ENCODE results near the gene SMARCA2.

The SMARCA2 gene

DNA sequence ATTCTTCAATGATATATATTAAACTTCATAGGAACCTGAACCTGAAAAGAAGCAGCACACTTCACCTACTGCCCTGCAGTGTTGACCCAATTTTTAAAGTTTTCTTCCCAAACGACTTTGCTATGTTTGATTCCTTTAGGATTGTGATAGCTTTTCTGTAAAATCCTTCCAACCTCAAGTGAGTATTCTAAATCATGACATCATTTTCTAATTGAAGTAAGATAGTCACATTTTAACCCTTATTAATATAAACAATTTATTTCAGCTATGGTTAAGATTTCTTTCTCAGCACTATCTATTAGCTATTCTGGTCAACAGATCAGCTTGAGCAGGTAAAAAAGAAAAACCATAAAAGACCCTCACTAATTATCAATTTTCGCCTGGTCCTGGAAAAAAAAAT, 162.0 kb downstream of the SMARCA2 start:
- Histone ChIP-seq H3K27me3 (ENCODE audit: control insufficient read depth, insufficient read depth, low read length) (no peaks in the 10 kb centered on the region), H3K4me1 (ENCODE audit: control insufficient read depth, insufficient read depth, low read length) (peaks cover 40% of the 10 kb centered on the region), H3K4me3 (ENCODE audit: low read depth, low read length) (no peak overlapping the region), H3K9me3 (ENCODE audit: control insufficient read depth, insufficient read depth, low read length) (no peaks in the 10 kb centered on the region), H3K9ac (ENCODE audit: low read depth, low read length) (no peak overlapping the region), H3K27ac (ENCODE audit: low read depth, low read length) (no peak overlapping the region), H3K36me3 (ENCODE audit: control insufficient read depth, insufficient read depth, low read length) (no peaks in the 10 kb centered on the region)

- Histone ChIP-seq H3K27ac (ENCODE audit: low read depth, low read length) (no peak overlapping the region), H3K9ac (ENCODE audit: low read depth, low read length) (no peak overlapping the region), H3K27me3 (ENCODE audit: control insufficient read depth, insufficient read depth, low read length) (no peaks in the 10 kb centered on the region), H3K9me3 (ENCODE audit: control insufficient read depth, insufficient read depth, low read length) (no peaks in the 10 kb centered on the region), H3K36me3 (ENCODE audit: control insufficient read depth, insufficient read depth, low read length) (no peaks in the 10 kb centered on the region), H3K4me3 (ENCODE audit: low read depth, low read length) (no peak overlapping the region), H3K4me1 (ENCODE audit: control insufficient read depth, insufficient read depth, low read length) (peaks cover 43% of the 10 kb centered on the region)
Observed at GRCh38 chr9:2178034-2178734, 163.0 kb downstream of the SMARCA2 start.

GRCh38 chr9:2179567-2179966, 164.4 kb downstream of the SMARCA2 start:
- H3K9me3 ChIP-seq (ENCODE audit: control insufficient read depth, insufficient read depth, low read length), result no peaks in the 10 kb centered on the region
- no peak overlapping the region for H3K4me3 ChIP-seq (ENCODE audit: low read depth, low read length)
- no peaks in the 10 kb centered on the region for H3K36me3 ChIP-seq (ENCODE audit: control insufficient read depth, insufficient read depth, low read length)
- H3K9ac ChIP-seq (ENCODE audit: low read depth, low read length), result no peak overlapping the region
- no peaks in the 10 kb centered on the region for H3K27me3 ChIP-seq (ENCODE audit: control insufficient read depth, insufficient read depth, low read length)
- no peak overlapping the region for H3K27ac ChIP-seq (ENCODE audit: low read depth, low read length)
- H3K4me1 ChIP-seq (ENCODE audit: control insufficient read depth, insufficient read depth, low read length), result peaks cover 43% of the 10 kb centered on the region

DNA sequence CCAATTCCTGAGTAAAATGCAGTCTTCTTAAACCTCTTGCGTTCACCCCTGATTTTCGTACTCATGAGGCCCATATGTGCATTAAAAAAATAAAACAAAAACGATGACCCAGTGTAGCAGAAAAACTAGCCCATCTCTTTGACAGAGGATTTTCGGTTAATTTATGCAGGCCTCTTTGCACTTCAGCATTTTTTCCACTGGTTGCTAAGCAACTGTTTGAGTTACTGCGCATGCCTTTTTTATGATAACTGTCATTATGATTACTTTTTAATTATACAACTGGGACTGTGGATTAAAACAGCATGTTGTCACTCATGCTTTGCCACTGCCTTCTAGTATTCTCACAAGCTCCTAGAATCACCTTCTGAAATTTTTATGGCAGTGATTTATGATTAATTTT, 165.0 kb downstream of the SMARCA2 start:
- peak overlapping the region; percentile 11; the same call in 1 of the 2 replicates for H3K4me3 ChIP-seq (ENCODE audit: low read depth, low read length)
- peaks cover 43% of the 10 kb centered on the region for H3K4me1 ChIP-seq (ENCODE audit: control insufficient read depth, insufficient read depth, low read length)
- H3K27me3 ChIP-seq (ENCODE audit: control insufficient read depth, insufficient read depth, low read length), result no peaks in the 10 kb centered on the region
- no peak overlapping the region for H3K9ac ChIP-seq (ENCODE audit: low read depth, low read length)
- H3K9me3 ChIP-seq (ENCODE audit: control insufficient read depth, insufficient read depth, low read length), result no peaks in the 10 kb centered on the region
- no peaks in the 10 kb centered on the region for H3K36me3 ChIP-seq (ENCODE audit: control insufficient read depth, insufficient read depth, low read length)
- H3K27ac ChIP-seq (ENCODE audit: low read depth, low read length), result peak overlapping the region; percentile 63

DNA sequence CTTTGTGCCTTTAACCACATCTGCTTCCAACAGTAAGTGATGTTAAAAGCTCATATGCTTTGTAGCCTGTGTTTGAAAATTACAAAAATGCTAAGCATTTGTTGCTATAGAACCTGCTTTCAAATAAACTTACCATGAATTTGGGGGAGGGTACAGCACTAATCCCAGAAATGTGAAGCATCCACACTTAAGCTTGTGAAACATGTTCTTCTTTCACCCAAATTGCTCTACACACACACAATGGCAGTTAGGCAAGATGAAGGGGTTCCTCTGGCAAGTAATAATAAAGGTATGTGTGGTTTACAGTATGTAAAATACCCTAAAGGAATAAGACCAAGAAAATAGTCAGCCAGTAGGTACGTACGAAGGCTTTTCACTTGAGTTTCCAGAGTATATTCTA, 165.6 kb downstream of the SMARCA2 start:
- no peak overlapping the region for H3K9ac ChIP-seq (ENCODE audit: low read depth, low read length)
- no peaks in the 10 kb centered on the region for H3K9me3 ChIP-seq (ENCODE audit: control insufficient read depth, insufficient read depth, low read length)
- H3K4me3 ChIP-seq (ENCODE audit: low read depth, low read length), result peak overlapping the region; percentile 11; the same call in 1 of the 2 replicates
- peak overlapping the region; percentile 63 for H3K27ac ChIP-seq (ENCODE audit: low read depth, low read length)
- no peaks in the 10 kb centered on the region for H3K27me3 ChIP-seq (ENCODE audit: control insufficient read depth, insufficient read depth, low read length)
- H3K4me1 ChIP-seq (ENCODE audit: control insufficient read depth, insufficient read depth, low read length), result peaks cover 43% of the 10 kb centered on the region
- no peaks in the 10 kb centered on the region for H3K36me3 ChIP-seq (ENCODE audit: control insufficient read depth, insufficient read depth, low read length)

DNA sequence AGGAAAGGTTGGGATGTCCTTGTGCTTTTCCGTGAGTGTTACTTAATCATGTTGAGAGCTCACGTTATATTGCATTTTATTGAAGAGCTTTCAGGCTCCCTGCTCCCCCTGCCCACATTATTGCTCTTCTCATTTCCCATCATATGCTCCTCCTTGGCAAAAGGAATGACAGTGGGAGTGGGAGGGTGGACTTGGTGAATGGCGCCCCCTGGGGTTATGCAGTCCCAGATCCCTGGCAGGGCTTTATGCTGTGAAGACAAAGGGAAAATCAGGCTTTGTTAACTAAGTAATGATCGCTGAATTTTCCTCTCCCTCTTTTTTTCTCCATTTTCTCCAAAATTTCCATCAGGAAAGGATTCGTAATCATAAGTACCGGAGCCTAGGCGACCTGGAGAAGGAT, 166.6 kb downstream of the SMARCA2 start:
- peak overlapping the region; percentile 42; the same call in 1 of the 2 replicates for H3K9ac ChIP-seq (ENCODE audit: low read depth, low read length)
- no peaks in the 10 kb centered on the region for H3K36me3 ChIP-seq (ENCODE audit: control insufficient read depth, insufficient read depth, low read length)
- H3K4me1 ChIP-seq (ENCODE audit: control insufficient read depth, insufficient read depth, low read length), result peaks cover 43% of the 10 kb centered on the region
- no peaks in the 10 kb centered on the region for H3K27me3 ChIP-seq (ENCODE audit: control insufficient read depth, insufficient read depth, low read length)
- no peaks in the 10 kb centered on the region for H3K9me3 ChIP-seq (ENCODE audit: control insufficient read depth, insufficient read depth, low read length)
- no peak overlapping the region; the same call in 1 of the 2 replicates for H3K4me3 ChIP-seq (ENCODE audit: low read depth, low read length)
- H3K27ac ChIP-seq (ENCODE audit: low read depth, low read length), result peak overlapping the region; percentile 89

GRCh38 chr9:2190939-2191608, 175.9 kb downstream of the SMARCA2 start:
- H3K4me1 ChIP-seq (ENCODE audit: control insufficient read depth, insufficient read depth, low read length), result no peaks in the 10 kb centered on the region
- no peaks in the 10 kb centered on the region for H3K9me3 ChIP-seq (ENCODE audit: control insufficient read depth, insufficient read depth, low read length)
- H3K9ac ChIP-seq (ENCODE audit: low read depth, low read length), result no peak overlapping the region
- H3K36me3 ChIP-seq (ENCODE audit: control insufficient read depth, insufficient read depth, low read length), result peaks cover 2% of the 10 kb centered on the region; the same call in 1 of the 2 replicates
- H3K27me3 ChIP-seq (ENCODE audit: control insufficient read depth, insufficient read depth, low read length), result no peaks in the 10 kb centered on the region
- no peak overlapping the region for H3K27ac ChIP-seq (ENCODE audit: low read depth, low read length)
- no peak overlapping the region for H3K4me3 ChIP-seq (ENCODE audit: low read depth, low read length)

DNA sequence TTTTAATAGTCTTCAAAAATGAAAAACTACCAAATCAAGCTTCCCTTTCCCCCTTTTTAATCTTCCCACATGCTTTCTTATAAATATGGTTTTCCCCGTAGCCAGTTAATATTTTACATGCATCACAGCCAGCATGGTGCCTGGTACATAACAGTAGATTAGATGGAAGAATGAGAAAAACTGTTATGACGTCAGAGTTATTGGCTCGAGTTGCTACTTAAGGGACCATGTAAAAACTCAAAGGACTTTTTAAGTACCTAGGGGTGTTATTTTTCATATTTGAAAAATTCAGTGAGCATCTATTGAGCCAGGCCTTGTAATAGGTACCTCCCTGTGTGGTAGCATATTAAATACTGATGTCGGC, 176.4 kb downstream of the SMARCA2 start:
- Histone ChIP-seq H3K4me1 (ENCODE audit: control insufficient read depth, insufficient read depth, low read length) (no peaks in the 10 kb centered on the region), H3K27ac (ENCODE audit: low read depth, low read length) (no peak overlapping the region), H3K9me3 (ENCODE audit: control insufficient read depth, insufficient read depth, low read length) (no peaks in the 10 kb centered on the region), H3K4me3 (ENCODE audit: low read depth, low read length) (no peak overlapping the region), H3K9ac (ENCODE audit: low read depth, low read length) (no peak overlapping the region), H3K36me3 (ENCODE audit: control insufficient read depth, insufficient read depth, low read length) (peaks cover 2% of the 10 kb centered on the region; the same call in 1 of the 2 replicates), H3K27me3 (ENCODE audit: control insufficient read depth, insufficient read depth, low read length) (no peaks in the 10 kb centered on the region)

DNA sequence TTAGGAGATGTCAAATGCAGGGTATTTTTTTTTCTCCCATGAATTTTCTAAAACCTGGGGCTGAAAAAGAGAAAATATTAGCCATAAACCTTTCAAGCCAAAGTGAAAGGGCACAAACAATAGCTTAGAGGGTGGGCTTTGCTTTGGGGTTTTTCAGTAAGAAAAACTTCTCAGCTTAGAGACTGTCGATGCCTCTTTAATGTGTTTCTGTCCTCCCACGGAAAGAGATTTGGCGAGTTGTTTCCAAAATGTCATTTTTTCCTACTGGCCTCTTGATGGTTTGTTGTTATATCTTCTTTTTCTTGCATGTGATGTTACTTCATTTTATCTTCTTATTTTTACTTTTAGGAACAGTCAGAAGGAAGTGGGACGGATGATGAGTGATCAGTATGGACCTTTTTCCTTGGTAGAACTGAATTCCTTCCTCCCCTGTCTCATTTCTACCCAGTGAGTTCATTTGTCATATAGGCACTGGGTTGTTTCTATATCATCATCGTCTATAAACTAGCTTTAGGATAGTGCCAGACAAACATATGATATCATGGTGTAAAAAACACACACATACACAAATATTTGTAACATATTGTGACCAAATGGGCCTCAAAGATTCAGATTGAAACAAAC, 177.3 kb downstream of the SMARCA2 start:
- Histone ChIP-seq H3K4me1 (ENCODE audit: control insufficient read depth, insufficient read depth, low read length) (no peaks in the 10 kb centered on the region), H3K9ac (ENCODE audit: low read depth, low read length) (no peak overlapping the region), H3K27me3 (ENCODE audit: control insufficient read depth, insufficient read depth, low read length) (no peaks in the 10 kb centered on the region), H3K9me3 (ENCODE audit: control insufficient read depth, insufficient read depth, low read length) (no peaks in the 10 kb centered on the region), H3K27ac (ENCODE audit: low read depth, low read length) (no peak overlapping the region), H3K36me3 (ENCODE audit: control insufficient read depth, insufficient read depth, low read length) (peaks cover 2% of the 10 kb centered on the region; the same call in 1 of the 2 replicates), H3K4me3 (ENCODE audit: low read depth, low read length) (no peak overlapping the region)

DNA sequence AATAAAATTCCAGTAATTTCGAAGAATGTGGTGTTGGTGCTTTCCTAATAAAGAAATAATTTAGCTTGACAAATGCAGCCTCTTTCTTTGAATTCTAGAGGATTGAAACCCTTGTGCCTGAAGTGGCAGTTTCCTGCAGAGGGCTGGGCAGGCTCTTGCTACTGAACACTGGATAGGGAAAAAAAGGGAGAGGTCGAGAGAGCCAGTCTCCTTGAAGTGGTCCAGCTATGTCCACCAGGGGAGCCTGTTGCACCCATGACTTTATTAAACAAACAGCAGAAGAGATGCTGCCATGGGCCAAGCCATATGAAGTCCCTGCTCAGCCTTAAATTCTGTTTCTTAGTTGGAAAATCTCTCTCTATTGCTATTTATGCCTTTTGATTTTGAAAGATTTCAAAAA, 178.4 kb downstream of the SMARCA2 start:
- Histone ChIP-seq H3K27me3 (ENCODE audit: control insufficient read depth, insufficient read depth, low read length) (no peaks in the 10 kb centered on the region), H3K27ac (ENCODE audit: low read depth, low read length) (no peak overlapping the region), H3K9me3 (ENCODE audit: control insufficient read depth, insufficient read depth, low read length) (no peaks in the 10 kb centered on the region), H3K36me3 (ENCODE audit: control insufficient read depth, insufficient read depth, low read length) (peaks cover 2% of the 10 kb centered on the region; the same call in 1 of the 2 replicates), H3K4me1 (ENCODE audit: control insufficient read depth, insufficient read depth, low read length) (no peaks in the 10 kb centered on the region), H3K9ac (ENCODE audit: low read depth, low read length) (no peak overlapping the region), H3K4me3 (ENCODE audit: low read depth, low read length) (no peak overlapping the region)

GRCh38 chr9:2195211-2195610, 180.1 kb downstream of the SMARCA2 start:
- H3K9me3 ChIP-seq (ENCODE audit: control insufficient read depth, insufficient read depth, low read length), result peaks cover 12% of the 10 kb centered on the region
- H3K4me1 ChIP-seq (ENCODE audit: control insufficient read depth, insufficient read depth, low read length), result 0 out of 2 replicates have a peak, but pooled peaks cover 4% of the 10 kb centered on the region
- H3K27ac ChIP-seq (ENCODE audit: low read depth, low read length), result no peak overlapping the region
- no peak overlapping the region for H3K4me3 ChIP-seq (ENCODE audit: low read depth, low read length)
- peaks cover 2% of the 10 kb centered on the region; the same call in 1 of the 2 replicates for H3K36me3 ChIP-seq (ENCODE audit: control insufficient read depth, insufficient read depth, low read length)
- H3K27me3 ChIP-seq (ENCODE audit: control insufficient read depth, insufficient read depth, low read length), result no peaks in the 10 kb centered on the region
- H3K9ac ChIP-seq (ENCODE audit: low read depth, low read length), result no peak overlapping the region

All from HUES48 (cell line).